ENCODE results near the gene LARGE1.

DNA sequence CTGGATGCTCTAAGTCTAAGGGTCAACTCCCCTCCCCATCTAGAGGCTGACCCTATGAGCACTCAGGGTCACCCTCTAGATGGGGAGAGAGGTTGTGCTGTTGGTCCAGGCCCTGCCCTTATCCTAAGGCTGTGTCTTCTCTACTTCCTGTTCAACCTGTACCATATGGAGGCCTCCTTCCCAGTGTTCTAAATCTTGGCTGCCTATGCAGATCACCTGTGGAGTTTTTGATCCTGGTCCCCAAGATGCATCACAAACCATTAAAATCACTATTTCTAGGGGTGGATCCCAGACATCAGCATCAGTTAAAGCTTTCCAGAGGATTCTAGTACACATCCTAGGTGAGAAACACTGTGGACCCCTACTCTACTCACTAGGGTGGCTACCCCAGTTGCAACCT, 26.2 kb downstream of the LARGE1 start:
- TF ChIP-seq POLR2A (conservative IDR thresholded peaks at IDR 0.05) (no peak), CTCF (IDR thresholded peaks at IDR 0.05 in 2 of 3, conservative IDR thresholded peaks at IDR 0.05 in 1 of 3; ENCODE audit: insufficient read depth in 2 of 3, low read depth in 1 of 3, low read length in 3 of 3) (no peak), NR2C2 (CRISPR knock-in tag; IDR thresholded peaks at IDR 0.05) (no peak), NR2C2 (tag; IDR thresholded peaks at IDR 0.05) (no peak), CREB1 (IDR thresholded peaks at IDR 0.05) (no peak), CREB1 (CRISPR knock-in tag; IDR thresholded peaks at IDR 0.05) (no peak), EZH2 (IDR thresholded peaks at IDR 0.05; ENCODE audit: borderline replicate concordance, low read depth, low read length) (no peak), RBM17 (IDR thresholded peaks at IDR 0.05; ENCODE audit: borderline replicate concordance, low read depth, low read length) (no peak), TAF1 (IDR thresholded peaks at IDR 0.05; ENCODE audit: control insufficient read depth, extremely low read depth, insufficient read depth, low read length, severe bottlenecking) (no peak), MGA (IDR thresholded peaks at IDR 0.05) (no peak), STAT5A (IDR thresholded peaks at IDR 0.05; ENCODE audit: borderline replicate concordance, low read length) (no peak), TARDBP (IDR thresholded peaks at IDR 0.05) (no peak), SP1 (CRISPR knock-in tag; IDR thresholded peaks at IDR 0.05) (no peak), ZFP36 (IDR thresholded peaks at IDR 0.05; ENCODE audit: low read depth, low read length, partially characterized antibody) (no peak)
- TF ChIP-seq, protein P1, sequence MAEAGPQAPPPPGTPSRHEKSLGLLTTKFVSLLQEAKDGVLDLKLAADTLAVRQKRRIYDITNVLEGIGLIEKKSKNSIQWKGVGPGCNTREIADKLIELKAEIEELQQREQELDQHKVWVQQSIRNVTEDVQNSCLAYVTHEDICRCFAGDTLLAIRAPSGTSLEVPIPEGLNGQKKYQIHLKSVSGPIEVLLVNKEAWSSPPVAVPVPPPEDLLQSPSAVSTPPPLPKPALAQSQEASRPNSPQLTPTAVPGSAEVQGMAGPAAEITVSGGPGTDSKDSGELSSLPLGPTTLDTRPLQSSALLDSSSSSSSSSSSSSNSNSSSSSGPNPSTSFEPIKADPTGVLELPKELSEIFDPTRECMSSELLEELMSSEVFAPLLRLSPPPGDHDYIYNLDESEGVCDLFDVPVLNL (CRISPR knock-in tag; IDR thresholded peaks at IDR 0.05; ENCODE audit: low read depth) = no peak

Data from K562 (cell line).